K562 (cell line): Measurements from ENCODE around the gene DRD3. TPM values are rescaled to one million over a fixed set of nuclear protein-coding genes. Genes with fewer than 3 reads are reported as not detected.

Experiments
- ATAC-seq: fragments of 200-7000 bp; cut with Tn5 transposase; 3 replicates; pipeline ENCODE4 v1.9.1; 2020; ENCODE audit warnings: moderate library complexity
- BruUV-seq: library from RNA; stranded (reverse); fragments of 400-500 nt; replicated peaks from 2 replicates; lab custom pipeline; 2021; lab: Mats Ljungman, UMichigan
- CTCF ChIA-PET: fragments of 300-600 bp; formaldehyde crosslinking; extraction: SDS; loops from one replicate; lab custom pipeline; 2021; ENCODE audit warnings: low intra/inter-chr PET ratio; lab: Yijun Ruan, JAX
- POLR2A ChIA-PET: fragments of 300-600, 350-650 bp; sonication (Branson Sonifier 250); formaldehyde crosslinking; extraction: SDS; loops from one replicate; lab custom pipeline; 2021; ENCODE audit warnings: antibody characterized with exemption, inconsistent platforms; lab: Yijun Ruan, JAX
- DNase-seq, 4 experiments: peaks; one replicate each; pipeline versions ENCODE4 v3.0.0 to v3.0.0-alpha.2; 2011 to 2018; ENCODE audit warnings: low spot score in 3 of 4, mixed read lengths in 3 of 4; ENCODE audit errors: extremely low read depth in 1 of 4
- FAIRE-seq: peaks from 2 replicates; lab custom pipeline; 2011; peaks lifted over from hg19 to GRCh38; lab: Jason Lieb, UNC
- H2AFZ ChIP-seq: 2 replicates; pipeline ENCODE4 v1.6.0; 2011; ENCODE audit warnings: low read depth, low read length, control low read depth, inconsistent platforms
- H3K27ac ChIP-seq: fragments of 200-600 bp; 3 replicates; pipeline ENCODE4 v1.8.0; 2011; ENCODE audit warnings: low read depth, mild to moderate bottlenecking, control low read depth, inconsistent platforms, low read length, moderate library complexity, mixed read lengths; ENCODE audit errors: extremely low read depth
- H3K27me3 ChIP-seq, 2 experiments: fragments of 300-600 bp in 1 of 2; 2 replicates in 1 of 2; 3 replicates in 1 of 2; pipeline versions ENCODE4 v1.6.0 to v1.8.0; 2011; ENCODE audit warnings: inconsistent platforms in 2 of 2, low read length in 2 of 2, mild to moderate bottlenecking in 1 of 2, mixed read lengths in 1 of 2, moderate library complexity in 1 of 2; ENCODE audit not compliant: control insufficient read depth in 2 of 2, insufficient read depth in 2 of 2
- H3K36me3 ChIP-seq: fragments of 300-600 bp; 3 replicates; pipeline ENCODE4 v1.8.0; 2011; ENCODE audit warnings: mild to moderate bottlenecking, low read length, inconsistent platforms; ENCODE audit not compliant: control insufficient read depth, insufficient read depth
- H3K4me1 ChIP-seq, 2 experiments: fragments of 200-600 bp in 1 of 2; replicated peaks in 1 of 2; 2 replicates in 1 of 2; 3 replicates in 1 of 2; pipeline versions ENCODE4 v1.5.1 to v1.8.0; 2011; ENCODE audit warnings: inconsistent platforms in 2 of 2, low read length in 2 of 2, mild to moderate bottlenecking in 1 of 2, mixed read lengths in 1 of 2, moderate library complexity in 1 of 2; ENCODE audit not compliant: control insufficient read depth in 2 of 2, insufficient read depth in 2 of 2
- H3K4me2 ChIP-seq: 2 replicates; pipeline ENCODE4 v1.6.1; 2011; ENCODE audit warnings: low read length, control low read depth, inconsistent platforms, mixed read lengths; ENCODE audit not compliant: insufficient read depth
- H3K4me3 ChIP-seq: fragments of 200-600 bp; sonication (generic), shearing (Covaris generic); 2 replicates; pipeline ENCODE4 v1.5.1; 2016; ENCODE audit warnings: control low read depth, inconsistent platforms
- H3K79me2 ChIP-seq: fragments of 200-600 bp; 3 replicates; pipeline ENCODE4 v1.8.0; 2011; ENCODE audit warnings: low read length, inconsistent platforms; ENCODE audit not compliant: control insufficient read depth, insufficient read depth
- H3K9ac ChIP-seq, 2 experiments: 2 replicates each; pipeline versions ENCODE4 v1.6.0 to v1.6.1; 2011; ENCODE audit warnings: low read depth in 2 of 2, low read length in 2 of 2, control low read depth in 1 of 2, inconsistent platforms in 1 of 2, mild to moderate bottlenecking in 1 of 2, mixed read lengths in 1 of 2; ENCODE audit not compliant: insufficient read depth in 1 of 2
- H3K9me1 ChIP-seq: one replicate; pipeline ENCODE4 v1.6.0; 2011; ENCODE audit warnings: inconsistent platforms, mild to moderate bottlenecking, low read length, moderate library complexity; ENCODE audit not compliant: control insufficient read depth, insufficient read depth
- H3K9me3 ChIP-seq: replicated peaks from 2 replicates; pipeline ENCODE4 v1.5.1; 2011; ENCODE audit warnings: low read depth, low read length, inconsistent platforms; ENCODE audit not compliant: control insufficient read depth, insufficient read depth
- H4K20me1 ChIP-seq: replicated peaks from 2 replicates; pipeline ENCODE4 v1.6.1; 2011; ENCODE audit warnings: low read length, inconsistent platforms, mixed read lengths; ENCODE audit not compliant: control insufficient read depth, insufficient read depth
- ARHGAP35 ChIP-seq: fragments of 450-650 bp; IDR thresholded peaks from 2 replicates; pipeline ENCODE4 v1.6.1; 2018; ENCODE audit not compliant: partially characterized antibody
- ATF4 ChIP-seq: fragments of 450-650 bp; formaldehyde crosslinking; IDR thresholded peaks from 2 replicates; pipeline ENCODE4 v1.4.0; 2022; ENCODE audit warnings: mild to moderate bottlenecking, moderate library complexity
- CCAR2 ChIP-seq: fragments of 200-400 bp; formaldehyde crosslinking; IDR thresholded peaks from 2 replicates; pipeline ENCODE4 v1.6.1; 2017; ENCODE audit warnings: mild to moderate bottlenecking, low read depth, low read length
- HMG20B ChIP-seq: fragments of 250-450 bp; sonication (Bioruptor Pico); IDR thresholded peaks from 2 replicates; pipeline ENCODE4 v1.5.0; 2021; ENCODE audit warnings: mild to moderate bottlenecking
- MXD1 ChIP-seq: fragments of 250-450 bp; sonication (Bioruptor Pico); IDR thresholded peaks from 2 replicates; pipeline ENCODE4 v1.8.0; 2021; ENCODE audit warnings: borderline replicate concordance, mild to moderate bottlenecking, moderate library complexity; ENCODE audit not compliant: poor library complexity, severe bottlenecking
- RERE ChIP-seq: sonication (generic); formaldehyde crosslinking; IDR thresholded peaks from 2 replicates; pipeline ENCODE4 v1.8.0; 2023; ENCODE audit warnings: missing genetic modification reagents, mild to moderate bottlenecking, borderline replicate concordance
- SNIP1 ChIP-seq: fragments of 450-650 bp; IDR thresholded peaks from 2 replicates; pipeline ENCODE4 v1.7.1; 2017; ENCODE audit warnings: low read depth, mild to moderate bottlenecking
- ZNF146 ChIP-seq: IDR thresholded peaks from one replicate; pipeline ENCODE4 v1.6.1; 2018; ENCODE audit warnings: missing compliant biosample characterization; ENCODE audit not compliant: unreplicated experiment
- ZNF707 ChIP-seq: fragments of 250-450 bp; sonication (Bioruptor Pico); conservative IDR thresholded peaks from 2 replicates; pipeline ENCODE4 v1.8.0; 2022; ENCODE audit warnings: inconsistent platforms, mild to moderate bottlenecking, moderate library complexity
- WGBS: fragments of 100-300 bp; shearing (Covaris generic); methylation state at CpG from one replicate; pipeline ENCODE4 v1.1.6; 2016; ENCODE audit warnings: low coverage, mixed read lengths; ENCODE audit not compliant: insufficient coverage; ENCODE audit errors: missing lambda C conversion rate; 5-methylcytosine and 5-hydroxymethylcytosine counted together
- in situ Hi-C: fragments of 300-500 bp; cut with MboI; formaldehyde crosslinking; loops from 4 replicates; pipeline ENCODE4 v1.15.0; 2018; ENCODE audit warnings: inconsistent platforms, mixed read lengths
- intact Hi-C: fragments of 100-400 bp; cut with micrococcal nuclease; formaldehyde crosslinking; loops from 2 replicates; pipeline ENCODE4 v1.14.2; 2022
- polyA plus RNA-seq, 8 experiments: library from polyadenylated mRNA; depleted of rRNA in 4 of 8; stranded (reverse) in 5 of 8; unstranded in 3 of 8; fragments of >200 nt; fragmentation: Nextera tagmentation in 2 of 8; fragmentation: Illumina TruSeq in 1 of 8; extraction: Ambion mirVana in 2 of 8; extraction: Trizol in 1 of 8; gene quantifications; 2 replicates each; pipeline versions ENCODE4 v1.2.1 to v1.2.3, GENCODE V29; 2011 to 2014; ENCODE audit warnings: inconsistent platforms in 1 of 8, missing spikeins in 1 of 8
- total RNA-seq, 7 experiments: library from RNA; depleted of rRNA in 6 of 7; stranded (reverse); fragments of >200 nt in 6 of 7; fragmentation: Illumina TruSeq in 2 of 7; extraction: Trizol in 2 of 7; gene quantifications; 2 replicates each; pipeline versions ENCODE4 v1.2.1 to v1.2.3, GENCODE V29; 2011 to 2021; ENCODE audit warnings: low replicate concordance in 1 of 7
- TF ChIP-seq, protein P1 (sequence below): fragments of 450-650 bp; IDR thresholded peaks from 2 replicates; pipeline ENCODE4 v1.7.0; 2016; ENCODE audit warnings: borderline replicate concordance

Gene DRD3
- total and polyA plus RNA-seq, 9 of the 15 experiments (the other 6 are each of a cell fraction or from before 2014, with no cell fraction given): not detected

DNA sequence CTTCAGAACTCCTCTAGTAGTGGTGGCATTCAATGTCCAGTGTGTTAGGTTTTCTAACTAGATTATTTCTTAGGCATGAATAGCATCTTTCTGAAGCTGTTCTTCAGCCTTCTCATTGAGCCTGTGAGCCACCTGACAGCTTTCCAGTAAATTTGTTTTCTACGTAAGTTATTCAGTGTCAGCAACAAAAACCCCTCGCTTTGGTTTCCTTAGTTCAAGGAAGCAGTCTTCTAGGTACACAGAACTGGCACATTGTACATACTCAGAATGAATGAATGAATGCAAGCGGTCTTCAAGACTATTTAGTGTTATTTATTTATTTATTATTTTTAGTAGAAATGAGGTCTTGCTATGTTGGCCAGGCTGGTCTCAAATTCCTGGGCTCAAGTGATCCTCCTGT, 44.9 kb downstream of the DRD3 start (continued):
- TF ChIP-seq RERE (no peak), ARHGAP35 (no peak), SNIP1 (no peak), CCAR2 (no peak)

GRCh38 chr3:114132500-114132899, 46.4 kb downstream of the DRD3 start:
- in situ Hi-C loops: no loop called here
- H3K4me2 ChIP-seq: no peak overlapping the region
- H3K9me3 ChIP-seq: no peaks in the 10 kb centered on the region
- no peak overlapping the region for H3K4me3 ChIP-seq
- CTCF ChIA-PET: no interaction called here
- peaks cover 0 to 5% of the 10 kb centered on the region in 2 experiments; a peak in 2 of 5 replicates for H3K27me3 ChIP-seq
- no peaks in the 10 kb centered on the region for H3K36me3 ChIP-seq
- intact Hi-C loops: no loop called here
- no peaks in the 10 kb centered on the region for H3K4me1 ChIP-seq
- ATAC-seq (no peak), FAIRE-seq (no peak), DNase-seq (no peak)
- POLR2A ChIA-PET: no interaction called here
- BruUV-seq: no TSS peak
- 8% methylated on average over 3 of the region's 3 CpGs for WGBS
- no peak overlapping the region for H2AFZ ChIP-seq
- H3K9me1 ChIP-seq: no peaks in the 10 kb centered on the region
- H3K79me2 ChIP-seq: no peaks in the 10 kb centered on the region
- no peak overlapping the region for H3K27ac ChIP-seq
- no peak overlapping the region for H3K9ac ChIP-seq
- no peaks in the 10 kb centered on the region for H4K20me1 ChIP-seq
- TF ChIP-seq MXD1: no peak
- TF ChIP-seq ZNF146 (CRISPR knock-in tag): no peak
- no peak for TF ChIP-seq ZNF707 (CRISPR knock-in tag)
- TF ChIP-seq, protein P1, sequence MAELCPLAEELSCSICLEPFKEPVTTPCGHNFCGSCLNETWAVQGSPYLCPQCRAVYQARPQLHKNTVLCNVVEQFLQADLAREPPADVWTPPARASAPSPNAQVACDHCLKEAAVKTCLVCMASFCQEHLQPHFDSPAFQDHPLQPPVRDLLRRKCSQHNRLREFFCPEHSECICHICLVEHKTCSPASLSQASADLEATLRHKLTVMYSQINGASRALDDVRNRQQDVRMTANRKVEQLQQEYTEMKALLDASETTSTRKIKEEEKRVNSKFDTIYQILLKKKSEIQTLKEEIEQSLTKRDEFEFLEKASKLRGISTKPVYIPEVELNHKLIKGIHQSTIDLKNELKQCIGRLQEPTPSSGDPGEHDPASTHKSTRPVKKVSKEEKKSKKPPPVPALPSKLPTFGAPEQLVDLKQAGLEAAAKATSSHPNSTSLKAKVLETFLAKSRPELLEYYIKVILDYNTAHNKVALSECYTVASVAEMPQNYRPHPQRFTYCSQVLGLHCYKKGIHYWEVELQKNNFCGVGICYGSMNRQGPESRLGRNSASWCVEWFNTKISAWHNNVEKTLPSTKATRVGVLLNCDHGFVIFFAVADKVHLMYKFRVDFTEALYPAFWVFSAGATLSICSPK: no peak
- TF ChIP-seq ATF4: no peak
- TF ChIP-seq HMG20B (CRISPR knock-in tag): no peak
